Pancreas (tissue), 10 donors: ENCODE measurements around the gene DYNC1H1. TPM values are rescaled to one million over a fixed set of nuclear protein-coding genes. Genes with fewer than 3 reads are reported as not detected.

ENCODE experiments used
- ATAC-seq, 4 donors: fragments of 200-7000 bp; cut with Tn5 transposase; one replicate each; pipeline versions ENCODE4 v1.8.0 to v1.9.1; 2020; ENCODE audit warnings: mild to moderate bottlenecking in 4 of 4, moderate library complexity in 4 of 4
- DNase-seq, 6 donors: peaks; one replicate each; pipeline ENCODE4 v3.0.0-alpha.2; 2020
- FAIRE-seq: peaks from 2 replicates; lab custom pipeline; 2012; peaks lifted over from hg19 to GRCh38; lab: Jason Lieb, UNC
- H3K27ac ChIP-seq, 4 donors: fragments of 200-600 bp; sonication (generic); 1 replicate in 3 of 4; 2 replicates in 1 of 4; pipeline versions ENCODE4 v1.5.0 to v1.8.0; 2020
- H3K27me3 ChIP-seq, 4 donors: fragments of 200-600 bp; one replicate each; pipeline ENCODE4 v1.8.0; 2021
- H3K36me3 ChIP-seq, 3 donors: fragments of 200-600 bp; sonication (generic) in 1 of 3; one replicate each; pipeline versions ENCODE4 v1.5.0 to v1.8.0; 2020 to 2021
- H3K4me1 ChIP-seq, 3 donors: fragments of 200-600 bp; one replicate each; pipeline ENCODE4 v1.8.0; 2021
- H3K4me3 ChIP-seq, 4 donors: fragments of 200-600 bp; sonication (generic) in 2 of 4; one replicate each; pipeline versions ENCODE4 v1.5.0 to v1.8.0; 2020 to 2021
- H3K9me3 ChIP-seq, 4 donors: fragments of 200-600 bp; one replicate each; pipeline ENCODE4 v1.8.0; 2021
- CTCF ChIP-seq, 4 donors: fragments of 200-600 bp; sonication (generic) in 3 of 4; IDR thresholded peaks; one replicate each; pipeline versions ENCODE4 v1.5.0 to v1.8.0; 2021; ENCODE audit warnings: antibody characterized with exemption in 4 of 4
- WGBS, 2 donors: extraction: QIAGEN DNeasy Blood & Tissue Kit; methylation state at CpG; one replicate each; pipeline ENCODE4 v1.1.7; 2013; 5-methylcytosine and 5-hydroxymethylcytosine counted together
- intact Hi-C, 3 donors: fragments of 100-400 bp; cut with DNase I; formaldehyde crosslinking; loops; one replicate each; pipeline versions ENCODE4 v1.11.1 to v1.14.2; 2022
- polyA plus RNA-seq, 2 donors: library from polyadenylated mRNA; stranded (reverse); fragments of 200-250 nt; gene quantifications; one replicate each; pipeline ENCODE4 v1.2.3, GENCODE V29; 2013
- total RNA-seq, 6 donors: library from RNA; stranded (reverse); fragmentation: NEBNext Ultra II Directional in 4 of 6; extraction: Animal tissue kit (Norgen Biotek cat#: 25700) in 4 of 6; gene quantifications; one replicate each; pipeline versions ENCODE4 v1.2.1 to v1.2.4, GENCODE V29; 2021 to 2023
- donor health status: healthy with polysubstance abuse.
- donor health status: DM: no; HTN: no; CAD: no; lungs with moderate emphysema.
- donor health status: DM: no; HTN: no; CAD: no.
- donor health status: control.
- donor health status: control.
- donor health status: Bipolar disorder and iron deficiency.
- donor health status: DM: yes; HTN: yes; CAD: no.
- donor health status: DM: no; HTN: no; CAD: no.
- donor health status: DM: no; HTN: no; CAD: no.
- donor health status: DM: yes; HTN: yes; CAD: no.

Gene DYNC1H1
- total and polyA plus RNA-seq, 8 donors, result 95.7 to 215 (median 132) TPM

- intact Hi-C loops, result no loop called here
- 93 to 94% methylated on average over 16 of the region's 16 CpGs for WGBS, 2 donors
- Histone ChIP-seq H3K9me3 (no peaks in the 10 kb centered on the region), H3K4me3 (no peak overlapping the region), H3K36me3 (peaks cover 9 to 90% (median 67%) of the 10 kb centered on the region in 3 donors), H3K27me3 (no peaks in the 10 kb centered on the region), H3K27ac (no peak overlapping the region), H3K4me1 (no peaks in the 10 kb centered on the region)
- FAIRE-seq (no peak), DNase-seq (peak in 1 of 6 donors; percentile 37), ATAC-seq (no peak)
- no peak for TF ChIP-seq CTCF (IDR thresholded peaks at IDR 0.05)
These were observed 74.8 kb downstream of the DYNC1H1 start for GRCh38 chr14:102039157-102039556.

GRCh38 chr14:102040153-102040552 lies 75.8 kb downstream of the DYNC1H1 start:
- Histone ChIP-seq H3K4me3 (no peak overlapping the region), H3K27me3 (no peaks in the 10 kb centered on the region), H3K4me1 (no peaks in the 10 kb centered on the region), H3K27ac (no peak overlapping the region), H3K36me3 (peaks cover 9 to 91% (median 70%) of the 10 kb centered on the region in 3 donors), H3K9me3 (no peaks in the 10 kb centered on the region)
- DNase-seq, result no peak
- intact Hi-C loops, result no loop called here
- no peak for FAIRE-seq
- WGBS, 2 donors, result 92 to 94% methylated on average over 13 of the region's 13 CpGs
- ATAC-seq, result no peak
- TF ChIP-seq CTCF (IDR thresholded peaks at IDR 0.05), result no peak

- ATAC-seq (no peak), DNase-seq (no peak), FAIRE-seq (no peak)
- no peaks in the 10 kb centered on the region for H3K9me3 ChIP-seq
- peaks cover 9 to 77% (median 57%) of the 10 kb centered on the region in 3 donors for H3K36me3 ChIP-seq
- H3K27ac ChIP-seq, result no peak overlapping the region
- peaks cover 0 to 3% (median 0%) of the 10 kb centered on the region in 3 donors for H3K4me1 ChIP-seq
- no peak overlapping the region for H3K4me3 ChIP-seq
- no peak for TF ChIP-seq CTCF (IDR thresholded peaks at IDR 0.05)
- no peaks in the 10 kb centered on the region for H3K27me3 ChIP-seq
- intact Hi-C loops, result no loop called here
- 90% methylated on average over 9 of the region's 9 CpGs for WGBS, 2 donors
These were observed 78.3 kb downstream of the DYNC1H1 start for GRCh38 chr14:102042699-102043098.

GRCh38 chr14:102043251-102044025 lies 79.1 kb downstream of the DYNC1H1 start:
- H3K36me3 ChIP-seq, result peaks cover 9 to 79% (median 65%) of the 10 kb centered on the region in 3 donors
- H3K27ac ChIP-seq, result no peak overlapping the region
- no peaks in the 10 kb centered on the region for H3K27me3 ChIP-seq
- no peak overlapping the region for H3K4me3 ChIP-seq
- 89 to 92% methylated on average over 22 of the region's 22 CpGs for WGBS, 2 donors
- H3K4me1 ChIP-seq, result peaks cover 0 to 3% (median 0%) of the 10 kb centered on the region in 3 donors
- DNase-seq (no peak), FAIRE-seq (no peak), ATAC-seq (no peak)
- no peak for TF ChIP-seq CTCF (IDR thresholded peaks at IDR 0.05)
- no peaks in the 10 kb centered on the region for H3K9me3 ChIP-seq
- intact Hi-C loops, result no loop called here

- intact Hi-C loops, result no loop called here
- Histone ChIP-seq H3K9me3 (no peaks in the 10 kb centered on the region), H3K4me3 (no peak overlapping the region), H3K27ac (no peak overlapping the region), H3K36me3 (peaks cover 3 to 79% (median 66%) of the 10 kb centered on the region in 3 donors), H3K4me1 (peaks cover 0 to 3% (median 0%) of the 10 kb centered on the region in 3 donors), H3K27me3 (no peaks in the 10 kb centered on the region)
- no peak for ATAC-seq
- no peak for DNase-seq
- WGBS, 2 donors, result 90 to 92% methylated on average over 13 of the region's 13 CpGs
- TF ChIP-seq CTCF (IDR thresholded peaks at IDR 0.05), result no peak
- no peak for FAIRE-seq
These were observed 80.2 kb downstream of the DYNC1H1 start for GRCh38 chr14:102044566-102044965.
